Stimulated activated naive CD8-positive, alpha-beta T cell treated with anti-CD3 and anti-CD28 coated beads, Interleukin-15, Interleukin-2, amounts not matched to agents 100 U/mL and 50 U/mL, for 24 hours (primary cell): Measurements from ENCODE around the gene P2RY11.

Source experiments
- ATAC-seq: fragments of 150-1000 bp; cut with Tn5 transposase; one replicate; pipeline ENCODE4 v1.10.0; 2021
- DNase-seq: peaks from one replicate; pipeline ENCODE4 v3.0.0; 2021

The P2RY11 gene

GRCh38 chr19:10111405-10111811 lies at the start of gene P2RY11:
Gene P2RY11, plus strand, starts transcription at chr19:10111693. Its CDS starts 29 bp downstream, at chr19:10111722.
- DNase-seq (peak; percentile 79), ATAC-seq (peak; percentile 4)

GRCh38 chr19:10061717-10062310 lies 49.7 kb upstream of the P2RY11 start:
- DNase-seq (no peak), ATAC-seq (no peak)

- DNase-seq: no peak
- no peak for ATAC-seq
Measured at GRCh38 chr19:10068205-10068604, 43.3 kb upstream of the P2RY11 start.

- DNase-seq (no peak), ATAC-seq (no peak)
Measured at GRCh38 chr19:10069046-10069445, 42.4 kb upstream of the P2RY11 start.

- DNase-seq: no peak
- no peak for ATAC-seq
Measured at GRCh38 chr19:10070730-10071446, 40.6 kb upstream of the P2RY11 start.

GRCh38 chr19:10074153-10074552 lies 37.3 kb upstream of the P2RY11 start:
- DNase-seq (peak; percentile 56), ATAC-seq (peak; percentile 81)

GRCh38 chr19:10076535-10076934 lies 35.0 kb upstream of the P2RY11 start:
- no peak for DNase-seq
- ATAC-seq: no peak

GRCh38 chr19:10078329-10078728 lies 33.2 kb upstream of the P2RY11 start:
- ATAC-seq (no peak), DNase-seq (no peak)

- ATAC-seq (no peak), DNase-seq (no peak)
Measured at GRCh38 chr19:10079031-10079453, 32.5 kb upstream of the P2RY11 start.

- ATAC-seq (no peak), DNase-seq (no peak)
Measured at GRCh38 chr19:10083911-10084310, 27.6 kb upstream of the P2RY11 start.

- no peak for DNase-seq
- no peak for ATAC-seq
Measured at GRCh38 chr19:10084803-10085202, 26.7 kb upstream of the P2RY11 start.

GRCh38 chr19:10085641-10086590 lies 25.6 kb upstream of the P2RY11 start, which contains the start of gene SHFL:
Gene SHFL, plus strand, starts transcription at chr19:10086317. Its CDS starts 111 bp downstream, at chr19:10086428.
- peak; percentile 86 for DNase-seq
- ATAC-seq: peak; percentile 93

GRCh38 chr19:10086591-10087192 lies 24.8 kb upstream of the P2RY11 start:
- peak; percentile 66 for DNase-seq
- ATAC-seq: peak; percentile 4

- no peak for ATAC-seq
- DNase-seq: no peak
Measured at GRCh38 chr19:10087296-10088061, 24.0 kb upstream of the P2RY11 start.

- no peak for ATAC-seq
- no peak for DNase-seq
Measured at GRCh38 chr19:10088949-10089554, 22.4 kb upstream of the P2RY11 start.

GRCh38 chr19:10089801-10090375 lies 21.6 kb upstream of the P2RY11 start:
- ATAC-seq: no peak
- DNase-seq: no peak

GRCh38 chr19:10091370-10091687 lies 20.2 kb upstream of the P2RY11 start:
- DNase-seq (no peak), ATAC-seq (no peak)

GRCh38 chr19:10091895-10092641 lies 19.4 kb upstream of the P2RY11 start:
- no peak for ATAC-seq
- no peak for DNase-seq

- ATAC-seq: no peak
- DNase-seq: no peak
Measured at GRCh38 chr19:10092648-10093294, 18.7 kb upstream of the P2RY11 start.
